Neural progenitor cell (in vitro differentiated cells): Measurements from ENCODE around the gene IL36B.

Source experiments
- EZH2phosphoT487 ChIP-seq: fragments of 200-600 bp; sonication (generic); IDR thresholded peaks from 2 replicates; pipeline ENCODE4 v1.6.1; 2017; ENCODE audit warnings: antibody characterized with exemption
- TF ChIP-seq, protein P1 (sequence below): fragments of 200-600 bp; sonication (generic); IDR thresholded peaks from 2 replicates; pipeline ENCODE4 v1.5.1; 2017; ENCODE audit warnings: antibody characterized with exemption, mild to moderate bottlenecking

GRCh38 chr2:113009622-113010021 is 43.0 kb downstream of the IL36B start:
- TF ChIP-seq, protein P1, sequence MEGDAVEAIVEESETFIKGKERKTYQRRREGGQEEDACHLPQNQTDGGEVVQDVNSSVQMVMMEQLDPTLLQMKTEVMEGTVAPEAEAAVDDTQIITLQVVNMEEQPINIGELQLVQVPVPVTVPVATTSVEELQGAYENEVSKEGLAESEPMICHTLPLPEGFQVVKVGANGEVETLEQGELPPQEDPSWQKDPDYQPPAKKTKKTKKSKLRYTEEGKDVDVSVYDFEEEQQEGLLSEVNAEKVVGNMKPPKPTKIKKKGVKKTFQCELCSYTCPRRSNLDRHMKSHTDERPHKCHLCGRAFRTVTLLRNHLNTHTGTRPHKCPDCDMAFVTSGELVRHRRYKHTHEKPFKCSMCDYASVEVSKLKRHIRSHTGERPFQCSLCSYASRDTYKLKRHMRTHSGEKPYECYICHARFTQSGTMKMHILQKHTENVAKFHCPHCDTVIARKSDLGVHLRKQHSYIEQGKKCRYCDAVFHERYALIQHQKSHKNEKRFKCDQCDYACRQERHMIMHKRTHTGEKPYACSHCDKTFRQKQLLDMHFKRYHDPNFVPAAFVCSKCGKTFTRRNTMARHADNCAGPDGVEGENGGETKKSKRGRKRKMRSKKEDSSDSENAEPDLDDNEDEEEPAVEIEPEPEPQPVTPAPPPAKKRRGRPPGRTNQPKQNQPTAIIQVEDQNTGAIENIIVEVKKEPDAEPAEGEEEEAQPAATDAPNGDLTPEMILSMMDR = no peak
- TF ChIP-seq EZH2phosphoT487 = no peak
